ENCODE results near the gene FES. TPM values are rescaled to one million over a fixed set of nuclear protein-coding genes. Genes with fewer than 3 reads are reported as not detected.
"Not testable (repeated sequence)": the region's sequence is repeated elsewhere in the genome, so short reads cannot be mapped to it uniquely, and the experiment has no call there.

FES gene
- total RNA-seq, 1 donor from 2014 or later = 16.2 TPM

DNA sequence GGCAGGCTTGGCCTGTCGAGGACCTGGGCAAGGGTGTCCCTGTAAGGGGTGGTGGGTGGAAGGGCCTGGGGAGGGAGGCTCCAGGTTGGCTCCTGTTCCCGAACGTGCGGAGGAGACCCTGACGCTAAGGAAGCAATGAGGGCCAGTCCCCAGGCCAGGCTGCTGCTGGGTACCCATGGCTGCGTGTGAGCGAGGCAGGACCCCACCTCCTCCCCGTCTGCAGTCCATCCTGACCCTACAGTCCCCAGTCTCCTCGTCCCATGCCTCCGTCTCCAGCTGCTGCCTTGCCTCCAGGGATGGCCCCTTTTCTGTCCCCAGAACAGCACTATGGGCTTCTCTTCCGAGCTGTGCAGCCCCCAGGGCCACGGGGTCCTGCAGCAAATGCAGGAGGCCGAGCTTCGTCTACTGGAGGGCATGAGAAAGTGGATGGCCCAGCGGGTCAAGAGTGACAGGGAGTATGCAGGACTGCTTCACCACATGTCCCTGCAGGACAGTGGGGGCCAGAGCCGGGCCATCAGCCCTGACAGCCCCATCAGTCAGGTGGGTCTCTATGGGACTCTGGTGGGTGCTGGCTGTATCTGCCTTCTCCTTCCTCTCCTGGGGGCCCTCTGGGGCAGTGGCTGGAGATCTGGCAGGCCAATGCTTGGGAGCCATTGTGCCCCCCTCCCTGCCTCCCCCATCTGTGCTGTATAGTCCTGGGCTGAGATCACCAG is 571 bp downstream of the FES start:
- DNase-seq (ENCODE audit: low spot score) = no peak
- intact Hi-C loops (cut with DNase I) = loop anchor here (1.0 to 10.0 kb wide), 4 partner anchors 15 to 563 kb away; partner anchors contain the start of gene BLM

- DNase-seq (ENCODE audit: low spot score) = peak; percentile 92
- intact Hi-C loops (cut with DNase I) = loop anchor here (1.0 to 10.0 kb wide), 4 partner anchors 168 to 563 kb away; partner anchors contain the start of gene BLM
Measured at GRCh38 chr15:90885432-90886290, 1.4 kb downstream of the FES start.

GRCh38 chr15:90886291-90886614 is 1.9 kb downstream of the FES start:
- intact Hi-C loops (cut with DNase I) = loop anchor here (1.0 to 10.0 kb wide), 4 partner anchors 169 to 564 kb away; partner anchors contain the start of gene BLM
- no peak for DNase-seq (ENCODE audit: low spot score)

DNA sequence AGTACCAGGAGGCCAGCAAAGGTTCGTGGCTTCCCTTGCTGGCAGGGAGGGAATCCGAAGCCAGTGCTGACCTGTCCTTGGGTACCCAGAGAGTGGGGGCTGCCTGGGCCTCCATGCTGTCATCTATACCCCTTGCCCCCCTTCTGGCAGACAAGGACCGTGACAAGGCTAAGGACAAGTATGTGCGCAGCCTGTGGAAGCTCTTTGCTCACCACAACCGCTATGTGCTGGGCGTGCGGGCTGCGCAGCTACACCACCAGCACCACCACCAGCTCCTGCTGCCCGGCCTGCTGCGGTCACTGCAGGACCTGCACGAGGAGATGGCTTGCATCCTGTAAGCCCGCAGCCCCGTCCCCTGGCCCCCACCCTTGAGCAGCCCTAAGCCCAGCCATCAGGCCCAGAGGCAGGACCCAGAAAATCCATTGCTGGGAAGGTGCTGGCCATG is 2.8 kb downstream of the FES start:
- intact Hi-C loops (cut with DNase I) = loop anchor here (5.0 to 10.0 kb wide), 3 partner anchors 170 to 565 kb away; partner anchors contain the start of gene BLM
- DNase-seq (ENCODE audit: low spot score) = no peak

DNA sequence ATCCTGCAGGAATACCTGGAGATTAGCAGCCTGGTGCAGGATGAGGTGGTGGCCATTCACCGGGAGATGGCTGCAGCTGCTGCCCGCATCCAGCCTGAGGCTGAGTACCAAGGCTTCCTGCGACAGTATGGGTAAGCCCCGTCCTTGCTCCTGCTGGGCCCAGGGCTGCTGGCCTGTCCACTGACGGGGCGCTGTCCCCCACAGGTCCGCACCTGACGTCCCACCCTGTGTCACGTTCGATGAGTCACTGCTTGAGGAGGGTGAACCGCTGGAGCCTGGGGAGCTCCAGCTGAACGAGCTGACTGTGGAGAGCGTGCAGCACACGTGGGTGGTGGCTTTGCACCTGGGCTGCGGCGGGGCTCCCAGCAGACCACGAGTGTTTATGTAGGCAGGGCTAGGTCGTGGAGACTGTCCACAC is 5.0 kb downstream of the FES start:
- intact Hi-C loops (cut with DNase I) = loop anchor here (5.0 to 10.0 kb wide), 3 partner anchors 172 to 567 kb away; partner anchors contain the start of gene BLM
- DNase-seq (ENCODE audit: low spot score) = no peak

- DNase-seq (ENCODE audit: low spot score) = no peak
- intact Hi-C loops (cut with DNase I) = loop anchor here (5.0 to 10.0 kb wide), 3 partner anchors 173 to 568 kb away; partner anchors contain the start of gene BLM
Measured at GRCh38 chr15:90889736-90890456, 5.6 kb downstream of the FES start.

DNA sequence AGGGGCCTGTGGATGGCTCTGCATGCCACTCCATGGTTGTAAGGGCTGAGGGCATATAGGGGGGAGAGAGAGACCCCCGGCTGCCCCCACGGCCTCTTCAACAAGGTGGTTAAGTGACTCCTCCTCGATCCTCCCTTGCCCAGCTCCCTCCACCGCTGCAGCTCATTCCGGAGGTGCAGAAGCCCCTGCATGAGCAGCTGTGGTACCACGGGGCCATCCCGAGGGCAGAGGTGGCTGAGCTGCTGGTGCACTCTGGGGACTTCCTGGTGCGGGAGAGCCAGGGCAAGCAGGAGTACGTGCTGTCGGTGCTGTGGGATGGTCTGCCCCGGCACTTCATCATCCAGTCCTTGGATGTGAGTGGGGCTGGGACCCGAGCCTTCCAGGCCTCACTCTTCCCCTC is 6.5 kb downstream of the FES start:
- intact Hi-C loops (cut with DNase I) = no loop called here
- DNase-seq (ENCODE audit: low spot score) = no peak

DNA sequence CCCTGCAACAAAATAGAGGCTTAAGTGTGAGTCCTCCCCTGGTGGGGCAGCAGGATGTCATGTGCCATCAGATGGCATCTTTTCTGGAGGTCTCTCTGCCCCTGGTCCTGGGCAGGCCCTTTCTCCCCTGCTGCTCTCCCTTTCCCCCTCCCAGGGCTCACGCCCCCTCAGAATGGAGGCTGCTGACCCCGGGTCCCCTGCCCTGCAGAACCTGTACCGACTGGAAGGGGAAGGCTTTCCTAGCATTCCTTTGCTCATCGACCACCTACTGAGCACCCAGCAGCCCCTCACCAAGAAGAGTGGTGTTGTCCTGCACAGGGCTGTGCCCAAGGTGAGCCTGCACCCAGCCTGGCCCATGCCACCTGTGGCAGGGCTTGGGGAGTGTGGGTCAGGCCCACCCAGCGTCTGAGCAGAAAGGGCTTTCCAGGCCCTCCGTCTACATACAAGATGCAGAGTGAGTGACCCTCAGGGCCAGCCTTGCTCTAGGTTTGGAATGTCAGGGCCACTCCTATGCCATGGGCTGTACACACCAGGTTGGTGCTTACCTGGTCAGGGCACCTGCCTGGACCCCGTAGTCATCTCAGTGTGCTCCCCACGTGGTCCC is 7.1 kb downstream of the FES start:
- DNase-seq (ENCODE audit: low spot score) = no peak
- intact Hi-C loops (cut with DNase I) = no loop called here

- DNase-seq (ENCODE audit: low spot score) = no peak
- intact Hi-C loops (cut with DNase I) = no loop called here
Measured at GRCh38 chr15:90892023-90892422, 7.7 kb downstream of the FES start.

DNA sequence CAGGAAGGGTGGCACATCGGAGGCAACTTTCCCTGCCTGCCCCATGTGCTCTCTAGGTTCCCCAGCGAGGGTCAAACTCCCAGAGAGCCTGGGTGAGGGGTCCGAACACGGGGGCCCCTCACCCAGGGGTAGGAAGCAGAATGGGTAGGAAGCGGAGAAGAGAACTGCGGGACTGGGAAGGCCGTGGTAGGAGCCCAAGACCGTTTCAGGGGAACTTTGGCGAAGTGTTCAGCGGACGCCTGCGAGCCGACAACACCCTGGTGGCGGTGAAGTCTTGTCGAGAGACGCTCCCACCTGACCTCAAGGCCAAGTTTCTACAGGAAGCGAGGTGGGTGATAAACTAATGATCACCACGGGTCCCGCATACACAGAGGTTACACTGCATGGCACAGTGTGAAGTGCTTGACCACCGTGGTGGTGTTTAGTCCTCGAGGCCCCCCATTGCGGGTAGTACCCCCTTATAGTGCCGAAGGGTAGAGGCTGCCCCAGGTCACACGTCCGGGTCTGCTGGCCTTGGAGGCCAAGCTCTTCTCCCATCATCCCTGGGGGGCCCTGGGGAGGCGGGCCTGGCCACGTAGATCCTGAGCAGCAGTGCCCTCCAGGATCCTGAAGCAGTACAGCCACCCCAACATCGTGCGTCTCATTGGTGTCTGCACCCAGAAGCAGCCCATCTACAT is 8.3 kb downstream of the FES start:
- DNase-seq (ENCODE audit: low spot score) = no peak
- intact Hi-C loops (cut with DNase I) = no loop called here

GRCh38 chr15:90893175-90894090 is 9.1 kb downstream of the FES start:
- intact Hi-C loops (cut with DNase I) = no loop called here
- DNase-seq (ENCODE audit: low spot score) = no peak

DNA sequence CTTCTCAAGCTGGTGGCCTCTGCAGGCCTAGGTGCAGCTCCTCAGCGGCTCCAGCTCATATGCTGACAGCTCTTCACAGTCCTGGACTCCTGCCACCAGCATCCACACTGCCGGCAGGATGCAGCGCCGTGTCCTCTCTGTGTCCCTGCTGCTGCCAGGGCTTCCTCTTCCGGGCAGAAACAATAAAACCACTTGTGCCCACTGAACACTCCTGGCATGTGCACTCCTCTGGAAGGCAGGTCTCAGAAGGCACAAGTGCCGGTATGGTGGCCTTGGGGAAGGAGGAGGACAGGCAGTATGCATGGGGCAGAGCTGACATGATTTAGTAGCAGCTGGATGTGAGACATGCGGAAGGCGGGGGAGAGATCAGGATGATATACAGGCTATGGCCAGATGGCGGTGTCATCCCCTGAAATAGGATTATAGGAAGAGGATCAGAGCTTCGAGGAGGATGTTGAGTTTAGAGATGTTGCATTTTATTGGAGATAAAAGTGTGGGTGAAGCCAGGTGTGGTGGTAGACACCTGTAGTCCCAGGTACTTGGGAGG is 11.3 kb downstream of the FES start:
- intact Hi-C loops (cut with DNase I) = no loop called here
- no peak for DNase-seq (ENCODE audit: low spot score)

- intact Hi-C loops (cut with DNase I); DNase-seq (ENCODE audit: low spot score): not testable (repeated sequence)
Measured at GRCh38 chr15:90897131-90897655, 12.9 kb downstream of the FES start.

DNA sequence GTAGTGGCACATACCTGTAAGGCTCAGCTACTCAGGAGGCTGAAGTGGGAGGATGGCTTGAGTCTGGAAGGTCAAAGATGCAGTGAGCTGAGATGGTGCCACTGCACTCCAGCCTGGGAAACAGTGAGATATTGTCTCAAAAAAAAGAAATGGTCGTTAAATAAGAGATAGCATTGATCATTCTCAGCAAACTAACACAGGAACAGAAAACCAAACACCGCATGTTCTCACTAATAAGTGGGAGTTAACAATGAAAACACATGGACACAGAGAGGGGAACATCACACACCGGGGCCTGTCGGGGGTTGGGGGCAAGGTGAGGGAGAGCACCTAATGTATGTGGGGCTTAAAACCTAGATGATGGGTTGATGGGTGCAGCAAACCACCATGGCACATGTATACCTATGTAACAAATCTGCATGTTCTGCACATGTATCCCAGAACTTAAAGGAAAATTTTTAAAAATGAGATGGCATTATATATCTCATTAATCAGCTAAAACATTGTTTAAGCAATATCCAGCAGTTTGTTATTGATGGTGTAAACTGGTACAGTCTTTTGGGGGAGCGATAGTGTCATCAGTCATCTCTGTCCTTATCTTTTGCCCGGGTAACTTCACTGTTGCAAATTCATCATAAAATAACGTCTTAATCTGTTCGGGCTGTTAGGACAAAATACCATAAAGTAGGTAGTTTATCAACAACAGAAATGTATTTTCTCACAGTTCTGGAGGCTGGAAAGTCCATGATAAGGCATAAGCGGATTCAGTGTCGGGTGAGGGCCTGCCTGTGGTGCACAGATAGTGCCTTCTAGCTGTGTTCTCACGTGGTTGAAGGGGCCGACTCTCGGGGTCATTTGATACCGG is 17.1 kb downstream of the FES start:
- intact Hi-C loops (cut with DNase I) = loop anchor here (1.0 kb wide), 1 partner anchor 31 kb away; the partner anchor contains the start of gene HDDC3
- no peak for DNase-seq (ENCODE audit: low spot score)

DNA sequence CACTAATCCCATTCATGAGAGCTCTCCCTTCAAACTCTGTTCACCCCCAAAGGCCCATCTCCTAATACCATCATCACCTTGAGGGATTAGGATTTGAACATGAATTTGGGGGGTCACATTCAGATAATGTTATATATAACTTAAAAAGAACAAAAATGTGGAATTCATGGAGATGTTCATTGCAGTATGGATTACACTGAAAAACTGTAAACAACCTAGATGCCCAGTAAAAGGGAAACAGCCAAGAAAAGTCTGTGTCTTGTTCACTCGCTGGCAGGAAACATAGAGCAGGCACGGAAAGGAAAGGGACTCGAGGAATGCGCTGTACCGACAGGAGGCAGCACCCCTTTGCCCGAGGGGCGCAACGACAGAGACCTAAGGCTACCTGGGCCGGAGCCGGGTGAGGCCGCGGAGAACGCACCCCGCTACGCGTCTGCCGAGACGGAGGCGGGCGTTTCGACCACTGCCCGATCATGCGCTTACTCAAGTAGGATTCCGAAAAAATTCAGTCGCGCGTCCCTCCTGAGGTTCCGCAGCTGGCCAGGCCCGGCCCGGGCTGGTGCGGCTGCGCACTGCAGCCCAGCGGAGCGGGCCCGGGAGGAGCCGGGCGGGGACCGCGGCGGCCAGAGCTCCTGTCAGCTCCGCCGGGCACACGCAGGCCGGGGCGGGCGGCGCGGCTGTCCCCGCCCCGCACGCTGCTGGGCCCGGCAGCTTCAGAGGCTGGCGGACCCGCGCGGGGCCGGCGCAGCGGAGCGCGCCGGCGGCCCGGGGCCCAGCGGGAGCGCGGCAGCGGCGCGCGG is 17.9 kb downstream of the FES start:
- intact Hi-C loops (cut with DNase I) = loop anchor here (1.0 kb wide), 1 partner anchor 30 kb away; the partner anchor contains the start of gene HDDC3
- DNase-seq (ENCODE audit: low spot score) = peak; percentile 93
